ENCODE measurements around the gene SMAD9. TPM values are rescaled to one million over a fixed set of nuclear protein-coding genes. Genes with fewer than 3 reads are reported as not detected.

The SMAD9 gene
- total and polyA plus RNA-seq, 9 of the 15 experiments (the other 6 are each of a cell fraction or from before 2014, with no cell fraction given) = 0.02 to 0.08 (median 0.03) TPM; not detected in 4

DNA sequence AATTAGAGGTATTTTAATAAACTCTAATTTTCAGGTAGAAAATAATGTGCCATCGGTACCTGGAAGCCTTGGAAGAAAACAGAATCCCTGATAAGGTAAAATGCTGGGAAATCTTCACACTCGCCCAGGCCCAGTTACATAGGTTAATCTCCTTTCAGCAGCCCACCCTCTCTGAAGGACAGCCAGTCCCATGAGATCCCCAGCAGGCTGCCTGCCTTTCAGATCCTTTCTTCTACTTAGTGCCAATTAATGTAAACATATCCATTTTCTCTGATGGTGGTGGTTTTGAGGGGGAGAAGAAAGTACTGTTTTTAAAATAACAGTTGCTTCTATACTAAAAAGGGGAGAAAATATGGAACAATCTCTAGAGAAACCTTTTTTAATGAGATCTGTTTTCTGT lies 12.2 kb downstream of the SMAD9 start:
- no peak for FAIRE-seq
- H3K27me3 ChIP-seq (ENCODE audit: control insufficient read depth in 2 of 2, insufficient read depth in 2 of 2, low read length in 2 of 2) = peaks cover 3 to 9% of the 10 kb centered on the region in 2 experiments; a peak in 1 of 5 replicates
- DNase-seq (ENCODE audit: extremely low read depth in 1 of 4, low spot score in 3 of 4) = no peak
- H3K27ac ChIP-seq (ENCODE audit: extremely low read depth, low read depth, low read length) = no peak overlapping the region
- 0% methylated on average over 2 of the region's 2 CpGs for WGBS (ENCODE audit: insufficient coverage, low coverage, missing lambda C conversion rate)
- H3K9me3 ChIP-seq (replicated peaks; ENCODE audit: control insufficient read depth, insufficient read depth, low read depth, low read length) = no peaks in the 10 kb centered on the region
- H3K4me1 ChIP-seq (replicated peaks in 1 of 2; ENCODE audit: control insufficient read depth in 2 of 2, insufficient read depth in 2 of 2, low read length in 2 of 2) = no peaks in the 10 kb centered on the region; a peak in 1 of 5 replicates
- in situ Hi-C loops (cut with MboI) (no loop called here), intact Hi-C loops (cut with micrococcal nuclease) (no loop called here)
- TF ChIP-seq PCBP1 (IDR thresholded peaks at IDR 0.05; ENCODE audit: low read depth, low read length, poor library complexity, severe bottlenecking) = no peak
- TF ChIP-seq, protein P1, sequence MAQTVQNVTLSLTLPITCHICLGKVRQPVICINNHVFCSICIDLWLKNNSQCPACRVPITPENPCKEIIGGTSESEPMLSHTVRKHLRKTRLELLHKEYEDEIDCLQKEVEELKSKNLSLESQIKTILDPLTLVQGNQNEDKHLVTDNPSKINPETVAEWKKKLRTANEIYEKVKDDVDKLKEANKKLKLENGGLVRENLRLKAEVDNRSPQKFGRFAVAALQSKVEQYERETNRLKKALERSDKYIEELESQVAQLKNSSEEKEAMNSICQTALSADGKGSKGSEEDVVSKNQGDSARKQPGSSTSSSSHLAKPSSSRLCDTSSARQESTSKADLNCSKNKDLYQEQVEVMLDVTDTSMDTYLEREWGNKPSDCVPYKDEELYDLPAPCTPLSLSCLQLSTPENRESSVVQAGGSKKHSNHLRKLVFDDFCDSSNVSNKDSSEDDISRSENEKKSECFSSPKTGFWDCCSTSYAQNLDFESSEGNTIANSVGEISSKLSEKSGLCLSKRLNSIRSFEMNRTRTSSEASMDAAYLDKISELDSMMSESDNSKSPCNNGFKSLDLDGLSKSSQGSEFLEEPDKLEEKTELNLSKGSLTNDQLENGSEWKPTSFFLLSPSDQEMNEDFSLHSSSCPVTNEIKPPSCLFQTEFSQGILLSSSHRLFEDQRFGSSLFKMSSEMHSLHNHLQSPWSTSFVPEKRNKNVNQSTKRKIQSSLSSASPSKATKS (CRISPR knock-in tag; IDR thresholded peaks at IDR 0.05) = no peak
- TF ChIP-seq ZNF232 (CRISPR knock-in tag; IDR thresholded peaks at IDR 0.05) = no peak
- TF ChIP-seq, protein P2, sequence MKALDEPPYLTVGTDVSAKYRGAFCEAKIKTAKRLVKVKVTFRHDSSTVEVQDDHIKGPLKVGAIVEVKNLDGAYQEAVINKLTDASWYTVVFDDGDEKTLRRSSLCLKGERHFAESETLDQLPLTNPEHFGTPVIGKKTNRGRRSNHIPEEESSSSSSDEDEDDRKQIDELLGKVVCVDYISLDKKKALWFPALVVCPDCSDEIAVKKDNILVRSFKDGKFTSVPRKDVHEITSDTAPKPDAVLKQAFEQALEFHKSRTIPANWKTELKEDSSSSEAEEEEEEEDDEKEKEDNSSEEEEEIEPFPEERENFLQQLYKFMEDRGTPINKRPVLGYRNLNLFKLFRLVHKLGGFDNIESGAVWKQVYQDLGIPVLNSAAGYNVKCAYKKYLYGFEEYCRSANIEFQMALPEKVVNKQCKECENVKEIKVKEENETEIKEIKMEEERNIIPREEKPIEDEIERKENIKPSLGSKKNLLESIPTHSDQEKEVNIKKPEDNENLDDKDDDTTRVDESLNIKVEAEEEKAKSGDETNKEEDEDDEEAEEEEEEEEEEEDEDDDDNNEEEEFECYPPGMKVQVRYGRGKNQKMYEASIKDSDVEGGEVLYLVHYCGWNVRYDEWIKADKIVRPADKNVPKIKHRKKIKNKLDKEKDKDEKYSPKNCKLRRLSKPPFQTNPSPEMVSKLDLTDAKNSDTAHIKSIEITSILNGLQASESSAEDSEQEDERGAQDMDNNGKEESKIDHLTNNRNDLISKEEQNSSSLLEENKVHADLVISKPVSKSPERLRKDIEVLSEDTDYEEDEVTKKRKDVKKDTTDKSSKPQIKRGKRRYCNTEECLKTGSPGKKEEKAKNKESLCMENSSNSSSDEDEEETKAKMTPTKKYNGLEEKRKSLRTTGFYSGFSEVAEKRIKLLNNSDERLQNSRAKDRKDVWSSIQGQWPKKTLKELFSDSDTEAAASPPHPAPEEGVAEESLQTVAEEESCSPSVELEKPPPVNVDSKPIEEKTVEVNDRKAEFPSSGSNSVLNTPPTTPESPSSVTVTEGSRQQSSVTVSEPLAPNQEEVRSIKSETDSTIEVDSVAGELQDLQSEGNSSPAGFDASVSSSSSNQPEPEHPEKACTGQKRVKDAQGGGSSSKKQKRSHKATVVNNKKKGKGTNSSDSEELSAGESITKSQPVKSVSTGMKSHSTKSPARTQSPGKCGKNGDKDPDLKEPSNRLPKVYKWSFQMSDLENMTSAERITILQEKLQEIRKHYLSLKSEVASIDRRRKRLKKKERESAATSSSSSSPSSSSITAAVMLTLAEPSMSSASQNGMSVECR (CRISPR knock-in tag; IDR thresholded peaks at IDR 0.05) = no peak
- no peak for TF ChIP-seq SMAD4 (CRISPR knock-in tag; conservative IDR thresholded peaks at IDR 0.05)
- no peak for TF ChIP-seq GTF2A2 (tag; IDR thresholded peaks at IDR 0.05)
- TF ChIP-seq SAP30 (IDR thresholded peaks at IDR 0.05; ENCODE audit: borderline replicate concordance, insufficient read depth, low read depth, low read length, poor library complexity, severe bottlenecking) = no peak
- no peak for TF ChIP-seq ZNF584 (CRISPR knock-in tag; IDR thresholded peaks at IDR 0.05; ENCODE audit: low read depth)
- TF ChIP-seq MYBL2 (IDR thresholded peaks at IDR 0.05; ENCODE audit: low read depth) = no peak
- TF ChIP-seq MYBL2 (CRISPR knock-in tag; IDR thresholded peaks at IDR 0.05; ENCODE audit: borderline replicate concordance) = no peak
- no peak for TF ChIP-seq ZNF217 (CRISPR knock-in tag; IDR thresholded peaks at IDR 0.05)
- no peak for TF ChIP-seq POLR2H (tag; IDR thresholded peaks at IDR 0.05; ENCODE audit: low read depth)
- no peak for TF ChIP-seq BHLHE40 (IDR thresholded peaks at IDR 0.05; ENCODE audit: low read length)
- no peak for TF ChIP-seq ZNF436 (CRISPR knock-in tag; IDR thresholded peaks at IDR 0.05)
- BruUV-seq (replicated peaks) = no TSS peak
- H4K20me1 ChIP-seq (replicated peaks; ENCODE audit: control insufficient read depth, insufficient read depth, low read length) = no peaks in the 10 kb centered on the region
- ATAC-seq = no peak
- H2AFZ ChIP-seq (ENCODE audit: low read depth, low read length) = no peak overlapping the region
- H3K36me3 ChIP-seq (ENCODE audit: control insufficient read depth, insufficient read depth, low read length) = no peaks in the 10 kb centered on the region
- no peak overlapping the region for H3K9ac ChIP-seq (ENCODE audit: insufficient read depth in 1 of 2, low read depth in 2 of 2, low read length in 2 of 2)
- ChIA-PET CTCF (ENCODE audit: low intra/inter-chr PET ratio) (no interaction called here), POLR2A (no interaction called here)
- no peaks in the 10 kb centered on the region for H3K79me2 ChIP-seq (ENCODE audit: control insufficient read depth, insufficient read depth, low read length)
- H3K4me3 ChIP-seq = no peak overlapping the region
- H3K9me1 ChIP-seq (ENCODE audit: control insufficient read depth, insufficient read depth, low read length) = no peaks in the 10 kb centered on the region
- no peak overlapping the region for H3K4me2 ChIP-seq (ENCODE audit: insufficient read depth, low read length)

All from K562 (cell line).